Astrocyte (in vitro differentiated cells and primary cell): ENCODE results near the gene NKIRAS1. TPM values are rescaled to one million over a fixed set of nuclear protein-coding genes. Genes with fewer than 3 reads are reported as not detected.

Experiments used
- DNase-seq: peaks from one replicate; pipeline ENCODE4 v3.0.0-alpha.2; 2010; ENCODE audit warnings: low read depth
- FAIRE-seq: peaks from 2 replicates; lab custom pipeline; 2011; peaks lifted over from hg19 to GRCh38; lab: Jason Lieb, UNC
- H2AFZ ChIP-seq: 2 replicates; pipeline ENCODE4 v1.6.0; 2012; ENCODE audit warnings: low read depth, low read length, inconsistent platforms
- H3K27ac ChIP-seq: 2 replicates; pipeline ENCODE4 v1.5.1; 2011; ENCODE audit warnings: low read depth, low read length, inconsistent platforms
- H3K27me3 ChIP-seq: 2 replicates; pipeline ENCODE4 v1.6.0; 2011; ENCODE audit warnings: low read length, inconsistent platforms; ENCODE audit not compliant: insufficient read depth
- H3K36me3 ChIP-seq: 2 replicates; pipeline ENCODE4 v1.5.1; 2011; ENCODE audit warnings: low read length, inconsistent platforms; ENCODE audit not compliant: insufficient read depth
- H3K4me1 ChIP-seq: 2 replicates; pipeline ENCODE4 v1.5.1; 2011; ENCODE audit warnings: low read length, inconsistent platforms; ENCODE audit not compliant: insufficient read depth
- H3K4me2 ChIP-seq: 2 replicates; pipeline ENCODE4 v1.6.0; 2012; ENCODE audit warnings: low read length, inconsistent platforms
- H3K4me3 ChIP-seq: 2 replicates; pipeline ENCODE4 v1.5.1; 2011; ENCODE audit warnings: low read depth, mild to moderate bottlenecking, low read length, inconsistent platforms; ENCODE audit not compliant: insufficient read depth
- H3K79me2 ChIP-seq: 2 replicates; pipeline ENCODE4 v1.6.0; 2012; ENCODE audit warnings: mild to moderate bottlenecking, low read length, inconsistent platforms; ENCODE audit not compliant: insufficient read depth
- H3K9ac ChIP-seq: 2 replicates; pipeline ENCODE4 v1.6.0; 2012; ENCODE audit warnings: mild to moderate bottlenecking, low read length, inconsistent platforms
- H3K9me3 ChIP-seq: 2 replicates; pipeline ENCODE4 v1.5.1; 2012; ENCODE audit warnings: low read depth, mild to moderate bottlenecking, low read length, inconsistent platforms; ENCODE audit not compliant: insufficient read depth
- H4K20me1 ChIP-seq: 2 replicates; pipeline ENCODE4 v1.6.0; 2012; ENCODE audit warnings: low read length, inconsistent platforms; ENCODE audit not compliant: insufficient read depth
- H3K27ac Mint-ChIP-seq: one replicate; pipeline ENCODE4 v1.8.0; 2021; ENCODE audit warnings: mild to moderate bottlenecking, mixed read lengths; ENCODE audit not compliant: unreplicated experiment
- H3K27me3 Mint-ChIP-seq: one replicate; pipeline ENCODE4 v1.8.0; 2021; ENCODE audit warnings: low read depth, mixed read lengths; ENCODE audit not compliant: unreplicated experiment
- H3K36me3 Mint-ChIP-seq: one replicate; pipeline ENCODE4 v1.8.0; 2021; ENCODE audit warnings: low read depth, mixed read lengths; ENCODE audit not compliant: unreplicated experiment
- H3K4me1 Mint-ChIP-seq: one replicate; pipeline ENCODE4 v1.8.0; 2021; ENCODE audit warnings: low read depth, mixed read lengths; ENCODE audit not compliant: unreplicated experiment
- H3K4me3 Mint-ChIP-seq: one replicate; pipeline ENCODE4 v1.8.0; 2021; ENCODE audit warnings: mild to moderate bottlenecking, moderate library complexity, mixed read lengths; ENCODE audit not compliant: unreplicated experiment
- H3K9me3 Mint-ChIP-seq: one replicate; pipeline ENCODE4 v1.8.0; 2021; ENCODE audit warnings: mild to moderate bottlenecking, mixed read lengths; ENCODE audit not compliant: unreplicated experiment
- CTCF ChIP-seq: IDR thresholded peaks from 2 replicates; pipeline ENCODE4 v1.5.1; 2011; ENCODE audit warnings: low read depth, mild to moderate bottlenecking, inconsistent platforms, low read length, moderate library complexity; ENCODE audit not compliant: insufficient read depth
- EZH2 ChIP-seq: IDR thresholded peaks from 2 replicates; pipeline ENCODE4 v1.6.1; 2012; ENCODE audit warnings: mild to moderate bottlenecking, low read length, inconsistent platforms; ENCODE audit not compliant: insufficient read depth
- total RNA-seq: library from RNA; stranded (reverse); gene quantifications from 2 replicates; pipeline ENCODE4 v1.2.1, GENCODE V29; 2021

The NKIRAS1 gene
- total RNA-seq, 1 donor from 2014 or later: 11.0 TPM

GRCh38 chr3:23960649-23961048, 43.9 kb upstream of the NKIRAS1 start:
- no peaks in the 10 kb centered on the region for H3K9me3 Mint-ChIP-seq
- TF ChIP-seq CTCF: no peak
- no peak overlapping the region for H3K4me3 Mint-ChIP-seq
- H3K27me3 Mint-ChIP-seq: no peaks in the 10 kb centered on the region
- Histone ChIP-seq H4K20me1 (peaks cover 5% of the 10 kb centered on the region), H3K27ac (no peak overlapping the region), H3K9ac (no peak overlapping the region), H2AFZ (no peak overlapping the region), H3K4me1 (peaks cover 8% of the 10 kb centered on the region), H3K4me2 (no peak overlapping the region), H3K4me3 (no peak overlapping the region), H3K36me3 (peaks cover 10% of the 10 kb centered on the region), H3K79me2 (no peaks in the 10 kb centered on the region), H3K9me3 (no peaks in the 10 kb centered on the region), H3K27me3 (no peaks in the 10 kb centered on the region)
- peak overlapping the region; percentile 12 for H3K27ac Mint-ChIP-seq
- H3K4me1 Mint-ChIP-seq: peaks cover 29% of the 10 kb centered on the region
- no peak for DNase-seq
- H3K36me3 Mint-ChIP-seq: peaks cover 10% of the 10 kb centered on the region
- FAIRE-seq: no peak

GRCh38 chr3:23959135-23959900, 42.5 kb upstream of the NKIRAS1 start:
- H3K4me2 ChIP-seq: peak overlapping the region; percentile 49
- H3K9me3 Mint-ChIP-seq: no peaks in the 10 kb centered on the region
- H3K9ac ChIP-seq: peak overlapping the region; percentile 55
- H3K27me3 Mint-ChIP-seq: no peaks in the 10 kb centered on the region
- peaks cover 10% of the 10 kb centered on the region for H3K36me3 ChIP-seq
- no peak overlapping the region for H3K4me3 ChIP-seq
- DNase-seq (peak; percentile 94), FAIRE-seq (peak; percentile 59)
- peak overlapping the region; percentile 67 for H3K27ac ChIP-seq
- H3K4me3 Mint-ChIP-seq: peak overlapping the region; percentile 1
- H3K4me1 ChIP-seq: peaks cover 8% of the 10 kb centered on the region
- peaks cover 13% of the 10 kb centered on the region for H4K20me1 ChIP-seq
- no peak overlapping the region for H2AFZ ChIP-seq
- H3K4me1 Mint-ChIP-seq: peaks cover 29% of the 10 kb centered on the region
- H3K9me3 ChIP-seq: no peaks in the 10 kb centered on the region
- peaks cover 10% of the 10 kb centered on the region for H3K36me3 Mint-ChIP-seq
- peak overlapping the region; percentile 60 for H3K27ac Mint-ChIP-seq
- H3K27me3 ChIP-seq: no peaks in the 10 kb centered on the region
- no peak for TF ChIP-seq EZH2
- no peak for TF ChIP-seq CTCF
- peaks cover 9% of the 10 kb centered on the region for H3K79me2 ChIP-seq

- no peak overlapping the region for H3K27ac Mint-ChIP-seq
- Histone ChIP-seq H3K4me2 (no peak overlapping the region), H3K27ac (no peak overlapping the region), H3K9me3 (no peaks in the 10 kb centered on the region), H3K36me3 (peaks cover 6% of the 10 kb centered on the region), H3K4me1 (peaks cover 8% of the 10 kb centered on the region), H4K20me1 (peaks cover 37% of the 10 kb centered on the region), H3K79me2 (peaks cover 32% of the 10 kb centered on the region), H3K27me3 (no peaks in the 10 kb centered on the region), H3K9ac (no peak overlapping the region), H2AFZ (no peak overlapping the region), H3K4me3 (no peak overlapping the region)
- peaks cover 19% of the 10 kb centered on the region for H3K4me1 Mint-ChIP-seq
- H3K27me3 Mint-ChIP-seq: no peaks in the 10 kb centered on the region
- DNase-seq (no peak), FAIRE-seq (no peak)
- H3K4me3 Mint-ChIP-seq: no peak overlapping the region
- no peak for TF ChIP-seq EZH2
- TF ChIP-seq CTCF: no peak
- no peaks in the 10 kb centered on the region for H3K9me3 Mint-ChIP-seq
- H3K36me3 Mint-ChIP-seq: peaks cover 5% of the 10 kb centered on the region
Observed at GRCh38 chr3:23956701-23957100, 39.9 kb upstream of the NKIRAS1 start.
